HepG2 (cell line): ENCODE results near the gene LTA4H. TPM values are rescaled to one million over a fixed set of nuclear protein-coding genes. Genes with fewer than 3 reads are reported as not detected.

Source experiments
- CBX2 ChIP-seq, 2 experiments: fragments of 200-600 bp in 1 of 2; sonication (generic); formaldehyde crosslinking in 1 of 2; IDR thresholded peaks; 2 replicates each; pipeline versions ENCODE4 v1.7.0 to v1.8.1; 2018 to 2022; ENCODE audit warnings: low read depth in 2 of 2, low read length in 1 of 2, mild to moderate bottlenecking in 1 of 2, missing genetic modification reagents in 1 of 2
- CEBPG ChIP-seq: IDR thresholded peaks from 2 replicates; pipeline ENCODE4 v1.6.1; 2016
- DBP ChIP-seq: sonication (generic); formaldehyde crosslinking; IDR thresholded peaks from 2 replicates; pipeline ENCODE4 v1.4.0; 2020; ENCODE audit warnings: missing genetic modification reagents; ENCODE audit errors: not compliant biosample characterization
- E2F5 ChIP-seq: sonication (generic); formaldehyde crosslinking; conservative IDR thresholded peaks from 2 replicates; pipeline ENCODE4 v1.4.0; 2020; ENCODE audit warnings: missing genetic modification reagents
- IRX3 ChIP-seq: sonication (generic); formaldehyde crosslinking; IDR thresholded peaks from 2 replicates; pipeline ENCODE4 v1.8.1; 2023; ENCODE audit warnings: mild to moderate bottlenecking, low read depth, missing genetic modification reagents, borderline replicate concordance
- MNT ChIP-seq: fragments of 450-650 bp; IDR thresholded peaks from 2 replicates; pipeline ENCODE4 v1.6.1; 2016
- NKX3-1 ChIP-seq: sonication (generic); formaldehyde crosslinking; IDR thresholded peaks from 2 replicates; pipeline ENCODE4 v1.5.0; 2020; ENCODE audit warnings: missing genetic modification reagents
- POLR2AphosphoS5 ChIP-seq: IDR thresholded peaks from 2 replicates; pipeline ENCODE4 v1.6.1; 2012; ENCODE audit warnings: low read depth, low read length
- USF2 ChIP-seq, 2 experiments: sonication (generic) in 1 of 2; formaldehyde crosslinking in 1 of 2; IDR thresholded peaks; 2 replicates each; pipeline versions ENCODE4 v1.5.1 to v1.6.1; 2011 to 2020; ENCODE audit warnings: borderline replicate concordance in 1 of 2, low read depth in 1 of 2, low read length in 1 of 2, mild to moderate bottlenecking in 1 of 2, missing genetic modification reagents in 1 of 2, moderate library complexity in 1 of 2
- ZBTB21 ChIP-seq: sonication (generic); formaldehyde crosslinking; IDR thresholded peaks from 2 replicates; pipeline ENCODE4 v1.4.0; 2020; ENCODE audit warnings: missing genetic modification reagents
- ZNF564 ChIP-seq: sonication (generic); formaldehyde crosslinking; IDR thresholded peaks from 2 replicates; pipeline ENCODE4 v1.8.1; 2023; ENCODE audit warnings: mild to moderate bottlenecking, missing genetic modification reagents
- ZNF567 ChIP-seq: sonication (generic); formaldehyde crosslinking; IDR thresholded peaks from 2 replicates; pipeline ENCODE4 v1.8.1; 2023; ENCODE audit warnings: mild to moderate bottlenecking, missing genetic modification reagents, borderline replicate concordance
- ZNF704 ChIP-seq: sonication (generic); formaldehyde crosslinking; IDR thresholded peaks from 2 replicates; pipeline ENCODE4 v1.8.1; 2023; ENCODE audit warnings: mild to moderate bottlenecking, inconsistent platforms, moderate library complexity, missing genetic modification reagents, borderline replicate concordance
- polyA plus RNA-seq, 8 experiments: library from polyadenylated mRNA; depleted of rRNA in 3 of 8; stranded (reverse) in 7 of 8; unstranded in 1 of 8; fragments of >200 nt; fragmentation: Illumina TruSeq in 4 of 8; extraction: Trizol in 4 of 8; gene quantifications; 2 replicates each; pipeline versions ENCODE4 v1.2.1 to v1.2.3, GENCODE V29; 2011 to 2016; ENCODE audit warnings: low read depth in 4 of 8, missing spikeins in 1 of 8, mixed read lengths in 1 of 8; ENCODE audit not compliant: insufficient read depth in 1 of 8
- total RNA-seq, 5 experiments: library from RNA; depleted of rRNA; stranded (reverse); fragments of >200 nt; fragmentation: Illumina TruSeq; extraction: Trizol; gene quantifications; 2 replicates each; pipeline ENCODE4 v1.2.3, GENCODE V29; 2016; ENCODE audit warnings: low read depth in 1 of 5

Gene LTA4H
- total and polyA plus RNA-seq, 2 of the 13 experiments (the other 11 are each of a cell fraction or from before 2014, with no cell fraction given): 87.5 to 90.4 TPM

- no peak for TF ChIP-seq USF2 (IDR thresholded peaks at IDR 0.05; ENCODE audit: low read depth, low read length)
- TF ChIP-seq USF2 (CRISPR knock-in tag; IDR thresholded peaks at IDR 0.05; ENCODE audit: borderline replicate concordance): no peak
- TF ChIP-seq ZNF564 (CRISPR knock-in tag): no peak
- TF ChIP-seq DBP (CRISPR knock-in tag): peak; percentile 72
- no peak for TF ChIP-seq CBX2 (IDR thresholded peaks at IDR 0.05; ENCODE audit: low read depth, low read length)
- no peak for TF ChIP-seq CBX2 (CRISPR knock-in tag; IDR thresholded peaks at IDR 0.05; ENCODE audit: low read depth)
- no peak; the same call in 1 of the 2 replicates for TF ChIP-seq CEBPG (CRISPR knock-in tag)
- TF ChIP-seq NKX3-1 (CRISPR knock-in tag): no peak
- TF ChIP-seq ZNF567 (CRISPR knock-in tag): 0 out of 2 replicates have a peak, but pooled peaks have one; percentile 76
- TF ChIP-seq E2F5: no peak
- no peak for TF ChIP-seq ZNF704
- no peak for TF ChIP-seq ZBTB21 (CRISPR knock-in tag)
- TF ChIP-seq POLR2AphosphoS5: peak; percentile 99
- no peak for TF ChIP-seq IRX3 (CRISPR knock-in tag)
- TF ChIP-seq MNT: peak; percentile 63
These were observed at the start of gene LTA4H (continued) for GRCh38 chr12:96035283-96036236.
